Osteoblast (primary cell): ENCODE measurements around the gene C4B. TPM values are rescaled to one million over a fixed set of nuclear protein-coding genes. Genes with fewer than 3 reads are reported as not detected.
A peak's percentile ranks its signal among the peaks of the same experiment; 100 is the strongest.

Source experiments
- DNase-seq: peaks from one replicate; pipeline ENCODE4 v3.0.0; 2011; ENCODE audit warnings: low spot score, mixed read lengths; ENCODE audit not compliant: insufficient read length; ENCODE audit errors: missing footprints
- H2AFZ ChIP-seq: 2 replicates; pipeline ENCODE4 v1.6.0; 2011; ENCODE audit warnings: mild to moderate bottlenecking, low read length
- H3K27ac ChIP-seq: 2 replicates; pipeline ENCODE4 v1.5.1; 2011; ENCODE audit warnings: mild to moderate bottlenecking, low read depth, low read length, moderate library complexity
- H3K27me3 ChIP-seq: 2 replicates; pipeline ENCODE4 v1.6.0; 2012; ENCODE audit warnings: mild to moderate bottlenecking, control low read depth, inconsistent platforms, low read length, moderate library complexity; ENCODE audit not compliant: insufficient read depth
- H3K36me3 ChIP-seq: 2 replicates; pipeline ENCODE4 v1.5.1; 2011; ENCODE audit warnings: mild to moderate bottlenecking, low read length, control low read depth, moderate library complexity; ENCODE audit not compliant: insufficient read depth
- H3K4me1 ChIP-seq: 2 replicates; pipeline ENCODE4 v1.5.1; 2011; ENCODE audit warnings: mild to moderate bottlenecking, low read length, control low read depth, moderate library complexity; ENCODE audit not compliant: insufficient read depth
- H3K4me2 ChIP-seq: 2 replicates; pipeline ENCODE4 v1.6.0; 2011; ENCODE audit warnings: mild to moderate bottlenecking, low read length; ENCODE audit not compliant: insufficient read depth
- H3K4me3 ChIP-seq: fragments of 200-600 bp; sonication (generic); 3 replicates; pipeline ENCODE4 v1.5.1; 2012; ENCODE audit warnings: mild to moderate bottlenecking, low read length, inconsistent platforms; ENCODE audit not compliant: insufficient read depth
- H3K79me2 ChIP-seq: 2 replicates; pipeline ENCODE4 v1.6.0; 2012; ENCODE audit warnings: mild to moderate bottlenecking, low read length, control low read depth, inconsistent platforms; ENCODE audit not compliant: insufficient read depth
- H3K9me3 ChIP-seq: 2 replicates; pipeline ENCODE4 v1.5.1; 2011; ENCODE audit warnings: low read depth, low read length, control low read depth
- H4K20me1 ChIP-seq: 2 replicates; pipeline ENCODE4 v1.6.0; 2012; ENCODE audit warnings: mild to moderate bottlenecking, low read length, control low read depth; ENCODE audit not compliant: insufficient read depth
- total RNA-seq: library from RNA; depleted of rRNA; stranded (reverse); fragments of >200 nt; gene quantifications from 2 replicates; pipeline ENCODE4 v1.2.3, GENCODE V29; 2012
- TF ChIP-seq, protein P1 (sequence below): IDR thresholded peaks from 2 replicates; pipeline ENCODE4 v1.5.1; 2011; ENCODE audit warnings: mild to moderate bottlenecking, low read depth, low read length, moderate library complexity; ENCODE audit errors: extremely low read depth

The C4B gene
- total RNA-seq, 1 donor = 6.5 TPM

DNA sequence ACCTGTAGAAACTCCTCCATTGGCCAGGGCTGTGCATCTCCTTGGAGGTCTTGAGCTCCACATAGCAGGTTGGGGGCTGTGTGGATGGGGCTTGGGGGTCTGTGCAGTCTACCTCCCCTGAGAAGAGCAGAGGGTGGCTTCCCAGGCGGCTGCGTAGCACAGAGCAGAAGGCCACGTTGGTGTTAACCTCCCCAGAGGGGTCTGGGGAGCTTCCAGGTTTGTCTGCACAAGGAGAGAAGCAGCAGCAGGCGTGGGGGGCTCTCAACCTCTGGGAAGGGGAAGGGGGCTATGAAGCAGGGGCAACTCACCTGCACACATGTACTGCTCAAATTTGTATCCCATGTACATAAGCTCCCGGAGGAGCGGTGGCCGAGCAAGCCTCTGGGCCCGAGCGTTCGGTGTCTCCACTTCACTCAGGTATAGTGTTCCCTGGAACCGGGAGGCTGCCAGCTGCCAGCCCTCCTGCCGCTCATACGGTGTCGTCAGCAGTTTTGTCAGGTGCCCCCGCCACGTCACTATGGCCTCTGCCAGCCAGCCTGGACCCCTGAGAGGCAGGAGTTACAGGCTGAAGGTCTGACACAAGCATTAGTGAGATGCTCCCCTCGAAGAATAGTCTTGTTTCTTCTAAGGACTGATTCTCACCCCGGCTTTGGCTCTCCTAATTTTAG, 43.9 kb upstream of the C4B start:
- peak; percentile 73 for DNase-seq
- H3K4me3 ChIP-seq = peak overlapping the region; percentile 91
- peak overlapping the region; percentile 99 for H3K27ac ChIP-seq
- peaks cover 4% of the 10 kb centered on the region for H4K20me1 ChIP-seq
- no peaks in the 10 kb centered on the region for H3K9me3 ChIP-seq
- H3K36me3 ChIP-seq = peaks cover 44% of the 10 kb centered on the region
- peaks cover 59% of the 10 kb centered on the region for H3K79me2 ChIP-seq
- H3K27me3 ChIP-seq = no peaks in the 10 kb centered on the region
- TF ChIP-seq, protein P1, sequence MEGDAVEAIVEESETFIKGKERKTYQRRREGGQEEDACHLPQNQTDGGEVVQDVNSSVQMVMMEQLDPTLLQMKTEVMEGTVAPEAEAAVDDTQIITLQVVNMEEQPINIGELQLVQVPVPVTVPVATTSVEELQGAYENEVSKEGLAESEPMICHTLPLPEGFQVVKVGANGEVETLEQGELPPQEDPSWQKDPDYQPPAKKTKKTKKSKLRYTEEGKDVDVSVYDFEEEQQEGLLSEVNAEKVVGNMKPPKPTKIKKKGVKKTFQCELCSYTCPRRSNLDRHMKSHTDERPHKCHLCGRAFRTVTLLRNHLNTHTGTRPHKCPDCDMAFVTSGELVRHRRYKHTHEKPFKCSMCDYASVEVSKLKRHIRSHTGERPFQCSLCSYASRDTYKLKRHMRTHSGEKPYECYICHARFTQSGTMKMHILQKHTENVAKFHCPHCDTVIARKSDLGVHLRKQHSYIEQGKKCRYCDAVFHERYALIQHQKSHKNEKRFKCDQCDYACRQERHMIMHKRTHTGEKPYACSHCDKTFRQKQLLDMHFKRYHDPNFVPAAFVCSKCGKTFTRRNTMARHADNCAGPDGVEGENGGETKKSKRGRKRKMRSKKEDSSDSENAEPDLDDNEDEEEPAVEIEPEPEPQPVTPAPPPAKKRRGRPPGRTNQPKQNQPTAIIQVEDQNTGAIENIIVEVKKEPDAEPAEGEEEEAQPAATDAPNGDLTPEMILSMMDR = no peak
- peak overlapping the region; percentile 93 for H3K4me2 ChIP-seq
- H2AFZ ChIP-seq = peak overlapping the region; percentile 88
- H3K4me1 ChIP-seq = peaks cover 32% of the 10 kb centered on the region

DNA sequence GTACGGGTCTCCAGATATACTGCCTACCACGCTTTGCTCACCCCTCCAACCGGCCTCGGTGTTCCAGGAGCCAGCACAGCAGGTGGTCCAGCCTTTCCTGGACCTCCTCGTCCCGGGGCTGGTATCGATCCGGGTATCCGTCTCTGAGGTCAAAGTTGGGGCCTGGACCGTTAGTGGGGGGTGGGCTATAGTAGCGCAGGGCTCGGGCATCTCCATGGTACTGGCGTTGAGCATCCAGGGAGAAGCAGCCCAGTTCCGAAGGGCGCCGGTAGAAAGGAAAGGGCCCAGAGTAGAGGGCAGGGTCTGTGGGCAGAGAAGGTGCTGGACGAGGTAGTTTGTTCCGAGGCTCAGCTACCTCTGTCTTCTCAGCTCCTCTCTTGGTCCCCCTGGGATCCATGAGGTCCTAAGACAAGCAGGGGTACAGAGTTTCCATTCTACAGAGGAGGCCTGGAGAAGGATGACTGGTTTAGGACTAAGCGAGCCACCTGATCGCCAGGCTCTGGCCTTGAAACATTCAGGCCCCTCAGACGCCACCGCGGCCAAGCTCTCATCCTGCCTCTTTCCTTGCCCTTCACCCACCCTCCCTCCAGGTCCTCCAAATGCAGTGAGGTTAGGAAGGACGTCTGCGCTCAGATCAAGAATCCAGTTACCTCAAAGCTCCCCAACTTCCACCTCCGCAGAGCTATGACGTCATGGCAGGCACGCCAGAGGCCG, 43.2 kb upstream of the C4B start:
- no peaks in the 10 kb centered on the region for H3K27me3 ChIP-seq
- H2AFZ ChIP-seq = peak overlapping the region; percentile 88
- peak overlapping the region; percentile 91 for H3K4me3 ChIP-seq
- H3K27ac ChIP-seq = peak overlapping the region; percentile 99
- peaks cover 59% of the 10 kb centered on the region for H3K79me2 ChIP-seq
- peaks cover 4% of the 10 kb centered on the region for H4K20me1 ChIP-seq
- no peak for DNase-seq
- H3K4me2 ChIP-seq = peak overlapping the region; percentile 93
- peaks cover 38% of the 10 kb centered on the region for H3K36me3 ChIP-seq
- peaks cover 32% of the 10 kb centered on the region for H3K4me1 ChIP-seq
- H3K9me3 ChIP-seq = no peaks in the 10 kb centered on the region
- TF ChIP-seq, protein P1 = no peak

DNA sequence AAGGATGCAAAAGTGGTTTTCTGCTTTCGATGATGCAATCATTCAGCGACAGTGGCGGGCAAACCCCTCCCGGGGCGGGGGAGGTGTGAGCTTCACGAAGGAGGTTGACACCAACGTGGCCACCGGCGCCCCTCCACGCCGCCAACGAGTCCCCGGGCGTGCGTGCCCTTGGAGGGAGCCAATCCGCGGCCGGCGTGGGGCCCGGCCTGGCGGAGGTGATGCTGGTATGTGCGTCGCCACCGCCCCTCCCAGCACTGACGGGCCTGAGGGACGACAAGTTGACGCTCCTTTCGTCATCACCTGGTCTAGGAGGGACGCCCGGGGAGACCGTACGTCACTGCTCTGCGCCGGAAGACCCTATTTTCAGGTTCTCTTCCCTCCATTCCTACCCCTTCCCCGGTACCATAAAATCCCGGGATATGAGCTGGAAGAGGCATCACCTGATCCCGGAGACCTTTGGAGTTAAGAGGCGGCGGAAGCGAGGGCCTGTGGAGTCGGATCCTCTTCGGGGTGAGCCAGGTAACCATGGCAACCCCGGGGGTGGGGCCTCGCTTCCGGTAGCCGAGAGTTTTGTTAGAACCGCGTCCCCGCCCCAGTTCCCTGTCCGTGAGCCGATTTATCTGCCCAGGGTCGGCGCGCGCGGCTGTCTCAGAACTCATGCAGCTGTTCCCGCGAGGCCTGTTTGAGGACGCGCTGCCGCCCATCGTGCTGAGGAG, 42.4 kb upstream of the C4B start, which contains the start of gene DXO:
DXO (minus strand) TSS at position 146 of the 716 bp plus-strand sequence. CDS start 463 bp downstream, outside the sequence.
- peak; percentile 100 for DNase-seq
- H3K79me2 ChIP-seq = peaks cover 59% of the 10 kb centered on the region

More for the DNA sequence above, 42.4 kb upstream of the C4B start, which contains the start of gene DXO:
- Histone ChIP-seq H3K4me2 (peak within 1 kb of the TSS; percentile 93), H3K9me3 (no peaks in the 10 kb centered on the region), H3K36me3 (peaks cover 30% of the 10 kb centered on the region), H4K20me1 (peaks cover 4% of the 10 kb centered on the region), H3K27ac (peak within 1 kb of the TSS; percentile 99), H3K27me3 (no peaks in the 10 kb centered on the region), H2AFZ (peak within 1 kb of the TSS; percentile 88), H3K4me1 (peaks cover 32% of the 10 kb centered on the region), H3K4me3 (peak within 1 kb of the TSS; percentile 91)
- TF ChIP-seq, protein P1 = no peak
